Suprapubic skin (tissue), 3 donors: ENCODE data around the gene PTCHD4.

Experiments used
- POLR2A ChIP-seq, 2 donors: fragments of 450-650 bp; IDR thresholded peaks; one replicate each; pipeline ENCODE4 v1.6.1; 2017; ENCODE audit warnings: antibody characterized with exemption in 2 of 2, mild to moderate bottlenecking in 2 of 2, moderate library complexity in 2 of 2
- TF ChIP-seq, protein P1 (sequence below), 2 donors: fragments of 200-600 bp in 1 of 2; fragments of 450-650 bp in 1 of 2; sonication (generic) in 1 of 2; IDR thresholded peaks; one replicate each; pipeline ENCODE4 v1.5.1; 2016 to 2019; ENCODE audit warnings: antibody characterized with exemption in 2 of 2, mild to moderate bottlenecking in 1 of 2, moderate library complexity in 1 of 2

DNA sequence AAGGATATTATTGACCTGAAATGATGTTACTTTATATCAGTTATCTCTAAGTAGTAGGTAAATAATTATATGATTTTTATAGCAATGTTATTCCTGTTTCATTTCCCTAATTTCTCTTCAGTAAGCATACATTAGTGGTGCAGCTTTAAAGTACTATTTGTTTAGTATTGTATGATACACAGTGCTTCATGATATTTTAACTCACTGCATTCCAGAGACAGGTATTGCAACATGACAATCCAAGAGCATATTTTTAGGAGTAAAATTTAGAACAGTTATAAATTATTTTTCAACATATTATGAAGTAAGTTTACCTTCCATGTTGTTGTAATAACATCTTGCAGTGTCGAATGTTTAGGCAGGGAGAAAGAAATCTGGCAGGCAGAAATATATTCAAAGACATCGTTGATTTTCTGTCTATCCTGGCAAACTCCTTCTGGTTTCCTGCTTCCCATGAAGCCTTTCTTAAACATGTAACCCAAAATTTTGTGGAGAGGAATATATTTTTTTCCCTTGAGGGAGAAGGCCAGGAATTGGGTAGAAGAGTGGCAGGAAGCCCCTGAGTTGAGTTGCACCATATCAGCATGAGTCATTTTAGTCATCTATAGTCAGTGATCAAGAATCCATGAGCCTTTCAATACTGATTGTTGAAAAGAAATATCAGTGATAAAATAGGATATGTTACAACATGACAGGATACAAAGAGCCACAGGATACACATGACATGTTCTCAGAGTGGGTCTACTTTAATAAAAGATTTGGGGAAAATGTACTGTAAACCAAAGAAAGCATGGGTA lies 29.0 kb upstream of the PTCHD4 start:
- TF ChIP-seq, protein P1, sequence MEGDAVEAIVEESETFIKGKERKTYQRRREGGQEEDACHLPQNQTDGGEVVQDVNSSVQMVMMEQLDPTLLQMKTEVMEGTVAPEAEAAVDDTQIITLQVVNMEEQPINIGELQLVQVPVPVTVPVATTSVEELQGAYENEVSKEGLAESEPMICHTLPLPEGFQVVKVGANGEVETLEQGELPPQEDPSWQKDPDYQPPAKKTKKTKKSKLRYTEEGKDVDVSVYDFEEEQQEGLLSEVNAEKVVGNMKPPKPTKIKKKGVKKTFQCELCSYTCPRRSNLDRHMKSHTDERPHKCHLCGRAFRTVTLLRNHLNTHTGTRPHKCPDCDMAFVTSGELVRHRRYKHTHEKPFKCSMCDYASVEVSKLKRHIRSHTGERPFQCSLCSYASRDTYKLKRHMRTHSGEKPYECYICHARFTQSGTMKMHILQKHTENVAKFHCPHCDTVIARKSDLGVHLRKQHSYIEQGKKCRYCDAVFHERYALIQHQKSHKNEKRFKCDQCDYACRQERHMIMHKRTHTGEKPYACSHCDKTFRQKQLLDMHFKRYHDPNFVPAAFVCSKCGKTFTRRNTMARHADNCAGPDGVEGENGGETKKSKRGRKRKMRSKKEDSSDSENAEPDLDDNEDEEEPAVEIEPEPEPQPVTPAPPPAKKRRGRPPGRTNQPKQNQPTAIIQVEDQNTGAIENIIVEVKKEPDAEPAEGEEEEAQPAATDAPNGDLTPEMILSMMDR (IDR thresholded peaks at IDR 0.05) = no peak
- TF ChIP-seq POLR2A (IDR thresholded peaks at IDR 0.05) = no peak
